Ishikawa (cell line): ENCODE results near the gene GCA.

Source experiments
- CEBPB ChIP-seq: IDR thresholded peaks from 2 replicates; pipeline ENCODE4 v1.6.1; 2012
- CREB1 ChIP-seq: IDR thresholded peaks from 2 replicates; pipeline ENCODE4 v1.6.1; 2012; ENCODE audit warnings: low read depth
- EGR1 ChIP-seq: IDR thresholded peaks from 2 replicates; pipeline ENCODE4 v1.6.1; 2012
- EP300 ChIP-seq: IDR thresholded peaks from 2 replicates; pipeline ENCODE4 v1.6.1; 2012; ENCODE audit warnings: borderline replicate concordance
- FOXM1 ChIP-seq: IDR thresholded peaks from 2 replicates; pipeline ENCODE4 v1.6.1; 2012; ENCODE audit warnings: low read depth, borderline replicate concordance
- NFIC ChIP-seq: IDR thresholded peaks from 2 replicates; pipeline ENCODE4 v1.6.1; 2012
- RAD21 ChIP-seq: IDR thresholded peaks from 2 replicates; pipeline ENCODE4 v1.6.1; 2012; ENCODE audit warnings: low read depth
- REST ChIP-seq: IDR thresholded peaks from 2 replicates; pipeline ENCODE4 v1.6.1; 2012; ENCODE audit warnings: low read depth, mild to moderate bottlenecking
- TAF1 ChIP-seq: IDR thresholded peaks from 2 replicates; pipeline ENCODE4 v1.6.1; 2012; ENCODE audit warnings: low read depth, mild to moderate bottlenecking
- TCF12 ChIP-seq: IDR thresholded peaks from 2 replicates; pipeline ENCODE4 v1.6.1; 2012; ENCODE audit warnings: low read depth
- TEAD4 ChIP-seq: IDR thresholded peaks from 2 replicates; pipeline ENCODE4 v1.6.1; 2012
- USF1 ChIP-seq: IDR thresholded peaks from 2 replicates; pipeline ENCODE4 v1.6.1; 2012
- YY1 ChIP-seq: IDR thresholded peaks from 2 replicates; pipeline ENCODE4 v1.6.1; 2012; ENCODE audit warnings: low read depth
- ZBTB7A ChIP-seq: IDR thresholded peaks from 2 replicates; pipeline ENCODE4 v1.6.1; 2012; ENCODE audit warnings: low read depth
- TF ChIP-seq, protein P1 (sequence below): IDR thresholded peaks from 2 replicates; pipeline ENCODE4 v1.6.1; 2012

The GCA gene

DNA sequence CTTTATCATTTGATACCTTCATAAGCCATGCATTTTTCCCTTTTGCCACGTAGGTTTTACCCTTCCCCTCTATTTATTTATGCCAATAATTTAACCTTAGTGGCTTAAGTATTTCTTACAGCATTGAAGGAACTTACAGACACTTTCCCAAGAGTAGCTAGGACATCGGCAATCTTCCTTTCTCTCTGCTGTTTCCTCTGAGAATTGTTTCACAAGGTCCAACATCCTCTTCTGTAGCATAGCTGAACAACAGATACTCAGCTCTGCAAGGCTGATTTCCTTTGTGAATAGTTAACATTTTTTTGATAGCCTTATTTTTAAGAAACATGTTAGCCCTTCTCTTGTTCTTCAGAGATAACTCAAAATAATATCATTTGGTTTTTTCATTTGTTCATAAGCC, 1.1 kb upstream of the GCA start:
- TF ChIP-seq TAF1: no peak
- TF ChIP-seq EGR1: no peak
- no peak for TF ChIP-seq NFIC
- no peak for TF ChIP-seq TCF12
- TF ChIP-seq EP300: no peak
- TF ChIP-seq ZBTB7A: no peak
- TF ChIP-seq, protein P1, sequence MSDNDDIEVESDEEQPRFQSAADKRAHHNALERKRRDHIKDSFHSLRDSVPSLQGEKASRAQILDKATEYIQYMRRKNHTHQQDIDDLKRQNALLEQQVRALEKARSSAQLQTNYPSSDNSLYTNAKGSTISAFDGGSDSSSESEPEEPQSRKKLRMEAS: no peak
- TF ChIP-seq FOXM1: no peak
- no peak for TF ChIP-seq RAD21
- no peak for TF ChIP-seq YY1
- TF ChIP-seq CEBPB: no peak
- no peak for TF ChIP-seq REST
- TF ChIP-seq CREB1: no peak
- no peak for TF ChIP-seq USF1
- no peak for TF ChIP-seq TEAD4

GRCh38 chr2:162343492-162343823, 474 bp upstream of the GCA start:
- TF ChIP-seq CREB1 (no peak), REST (no peak), FOXM1 (no peak), TCF12 (no peak), EP300 (no peak), ZBTB7A (no peak), USF1 (no peak), YY1 (no peak), TAF1 (no peak), RAD21 (no peak), TEAD4 (no peak), CEBPB (no peak), NFIC (no peak), EGR1 (no peak)
- TF ChIP-seq, protein P1: no peak

GRCh38 chr2:162344617-162344950, 652 bp downstream of the GCA start:
- TF ChIP-seq FOXM1 (no peak), YY1 (no peak), CEBPB (no peak), USF1 (no peak), REST (no peak), TCF12 (no peak; the same call in 1 of the 2 replicates), TEAD4 (no peak), TAF1 (no peak), NFIC (no peak)
- TF ChIP-seq, protein P1: no peak

GRCh38 chr2:162365392-162365791, 21.5 kb downstream of the GCA start:
- no peak for TF ChIP-seq EP300

DNA sequence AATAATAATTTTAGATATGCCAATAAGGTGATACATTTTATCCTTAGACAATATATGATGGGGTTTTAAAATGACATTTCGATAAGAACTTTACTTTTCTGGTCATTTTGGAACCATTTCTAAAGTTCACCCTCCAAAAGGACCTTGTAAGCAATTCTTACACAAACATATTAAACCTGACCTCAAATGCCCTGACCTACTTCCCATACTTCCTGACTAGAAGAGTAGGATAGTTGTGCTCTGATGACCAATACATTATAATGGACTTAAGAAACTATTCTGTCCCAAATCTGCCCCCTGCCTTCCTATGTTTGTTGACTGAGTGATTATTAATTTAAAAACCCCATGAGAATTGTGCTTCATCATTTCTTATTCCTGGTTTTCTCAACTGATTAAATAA, 24.6 kb downstream of the GCA start:
- TF ChIP-seq TAF1 (no peak), EP300 (no peak)
